ENCODE data around the gene ZNF248. TPM values are rescaled to one million over a fixed set of nuclear protein-coding genes. Genes with fewer than 3 reads are reported as not detected.
"Not testable (repeated sequence)": the region's sequence is repeated elsewhere in the genome, so short reads cannot be mapped to it uniquely, and the experiment has no call there.

Gene ZNF248
- total and polyA plus RNA-seq, 4 donors = 1.8 to 7.9 (median 4.4) TPM

- Histone ChIP-seq H3K9me3 (ENCODE audit: control insufficient read depth in 4 of 4, low read length in 3 of 4) (no peaks in the 10 kb centered on the region), H3K4me1 (ENCODE audit: control insufficient read depth in 4 of 4, insufficient read depth in 4 of 4, low read length in 3 of 4) (no peaks in the 10 kb centered on the region), H3K27me3 (ENCODE audit: control insufficient read depth in 4 of 4, insufficient read depth in 4 of 4, low read length in 3 of 4) (no peaks in the 10 kb centered on the region), H3K27ac (ENCODE audit: low read depth in 1 of 2, low read length in 2 of 2) (no peak overlapping the region), H3K9ac (ENCODE audit: low read depth in 1 of 2, low read length in 2 of 2) (no peak overlapping the region), H3K4me3 (ENCODE audit: low read depth in 1 of 3, low read length in 3 of 3) (no peak overlapping the region), H3K36me3 (ENCODE audit: control insufficient read depth in 4 of 4, insufficient read depth in 3 of 4, low read depth in 1 of 4, low read length in 3 of 4) (no peaks in the 10 kb centered on the region)
- DNase-seq (ENCODE audit: low spot score) = no peak
- WGBS = 82% methylated on average over 5 of the region's 5 CpGs
- TF ChIP-seq EGR1 (IDR thresholded peaks at IDR 0.05; ENCODE audit: low read depth in 2 of 2) (no peak), FOXA2 (IDR thresholded peaks at IDR 0.05) (no peak), HNF4G (IDR thresholded peaks at IDR 0.05) (no peak), HNF4A (conservative IDR thresholded peaks at IDR 0.05) (no peak), TAF1 (conservative IDR thresholded peaks at IDR 0.05) (no peak), GABPA (IDR thresholded peaks at IDR 0.05 in 1 of 2, conservative IDR thresholded peaks at IDR 0.05 in 1 of 2) (no peak), FOXA1 (IDR thresholded peaks at IDR 0.05) (no peak), RXRA (IDR thresholded peaks at IDR 0.05) (no peak)
- TF ChIP-seq, protein P1, sequence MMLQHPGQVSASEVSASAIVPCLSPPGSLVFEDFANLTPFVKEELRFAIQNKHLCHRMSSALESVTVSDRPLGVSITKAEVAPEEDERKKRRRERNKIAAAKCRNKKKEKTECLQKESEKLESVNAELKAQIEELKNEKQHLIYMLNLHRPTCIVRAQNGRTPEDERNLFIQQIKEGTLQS (IDR thresholded peaks at IDR 0.05) = no peak
- TF ChIP-seq, protein P2, sequence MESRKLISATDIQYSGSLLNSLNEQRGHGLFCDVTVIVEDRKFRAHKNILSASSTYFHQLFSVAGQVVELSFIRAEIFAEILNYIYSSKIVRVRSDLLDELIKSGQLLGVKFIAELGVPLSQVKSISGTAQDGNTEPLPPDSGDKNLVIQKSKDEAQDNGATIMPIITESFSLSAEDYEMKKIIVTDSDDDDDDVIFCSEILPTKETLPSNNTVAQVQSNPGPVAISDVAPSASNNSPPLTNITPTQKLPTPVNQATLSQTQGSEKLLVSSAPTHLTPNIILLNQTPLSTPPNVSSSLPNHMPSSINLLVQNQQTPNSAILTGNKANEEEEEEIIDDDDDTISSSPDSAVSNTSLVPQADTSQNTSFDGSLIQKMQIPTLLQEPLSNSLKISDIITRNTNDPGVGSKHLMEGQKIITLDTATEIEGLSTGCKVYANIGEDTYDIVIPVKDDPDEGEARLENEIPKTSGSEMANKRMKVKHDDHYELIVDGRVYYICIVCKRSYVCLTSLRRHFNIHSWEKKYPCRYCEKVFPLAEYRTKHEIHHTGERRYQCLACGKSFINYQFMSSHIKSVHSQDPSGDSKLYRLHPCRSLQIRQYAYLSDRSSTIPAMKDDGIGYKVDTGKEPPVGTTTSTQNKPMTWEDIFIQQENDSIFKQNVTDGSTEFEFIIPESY (IDR thresholded peaks at IDR 0.05) = no peak
- TF ChIP-seq, protein P3, sequence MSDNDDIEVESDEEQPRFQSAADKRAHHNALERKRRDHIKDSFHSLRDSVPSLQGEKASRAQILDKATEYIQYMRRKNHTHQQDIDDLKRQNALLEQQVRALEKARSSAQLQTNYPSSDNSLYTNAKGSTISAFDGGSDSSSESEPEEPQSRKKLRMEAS (IDR thresholded peaks at IDR 0.05) = no peak
Observed at GRCh38 chr10:37741831-37742230, 115.6 kb downstream of the ZNF248 start.

GRCh38 chr10:37739181-37739580, 118.2 kb downstream of the ZNF248 start:
- WGBS = 80% methylated on average over 3 of the region's 3 CpGs
- no peaks in the 10 kb centered on the region for H3K36me3 ChIP-seq (ENCODE audit: control insufficient read depth in 4 of 4, insufficient read depth in 3 of 4, low read depth in 1 of 4, low read length in 3 of 4)
- H3K9me3 ChIP-seq (ENCODE audit: control insufficient read depth in 4 of 4, low read length in 3 of 4) = no peaks in the 10 kb centered on the region
- TF ChIP-seq REST (IDR thresholded peaks at IDR 0.05) (no peak), TAF1 (conservative IDR thresholded peaks at IDR 0.05) (no peak)
- TF ChIP-seq, protein P4, sequence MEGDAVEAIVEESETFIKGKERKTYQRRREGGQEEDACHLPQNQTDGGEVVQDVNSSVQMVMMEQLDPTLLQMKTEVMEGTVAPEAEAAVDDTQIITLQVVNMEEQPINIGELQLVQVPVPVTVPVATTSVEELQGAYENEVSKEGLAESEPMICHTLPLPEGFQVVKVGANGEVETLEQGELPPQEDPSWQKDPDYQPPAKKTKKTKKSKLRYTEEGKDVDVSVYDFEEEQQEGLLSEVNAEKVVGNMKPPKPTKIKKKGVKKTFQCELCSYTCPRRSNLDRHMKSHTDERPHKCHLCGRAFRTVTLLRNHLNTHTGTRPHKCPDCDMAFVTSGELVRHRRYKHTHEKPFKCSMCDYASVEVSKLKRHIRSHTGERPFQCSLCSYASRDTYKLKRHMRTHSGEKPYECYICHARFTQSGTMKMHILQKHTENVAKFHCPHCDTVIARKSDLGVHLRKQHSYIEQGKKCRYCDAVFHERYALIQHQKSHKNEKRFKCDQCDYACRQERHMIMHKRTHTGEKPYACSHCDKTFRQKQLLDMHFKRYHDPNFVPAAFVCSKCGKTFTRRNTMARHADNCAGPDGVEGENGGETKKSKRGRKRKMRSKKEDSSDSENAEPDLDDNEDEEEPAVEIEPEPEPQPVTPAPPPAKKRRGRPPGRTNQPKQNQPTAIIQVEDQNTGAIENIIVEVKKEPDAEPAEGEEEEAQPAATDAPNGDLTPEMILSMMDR (IDR thresholded peaks at IDR 0.05; ENCODE audit: low read depth, low read length, missing input control) = no peak
- no peak overlapping the region for H3K9ac ChIP-seq (ENCODE audit: low read depth in 1 of 2, low read length in 2 of 2)
- H3K4me3 ChIP-seq (ENCODE audit: low read depth in 1 of 3, low read length in 3 of 3) = no peak overlapping the region
- H3K27ac ChIP-seq (ENCODE audit: low read depth in 1 of 2, low read length in 2 of 2) = no peak overlapping the region
- no peak for DNase-seq (ENCODE audit: low spot score)
- H3K27me3 ChIP-seq (ENCODE audit: control insufficient read depth in 4 of 4, insufficient read depth in 4 of 4, low read length in 3 of 4) = no peaks in the 10 kb centered on the region
- no peaks in the 10 kb centered on the region for H3K4me1 ChIP-seq (ENCODE audit: control insufficient read depth in 4 of 4, insufficient read depth in 4 of 4, low read length in 3 of 4)

- WGBS = 88% methylated on average over 16 of the region's 16 CpGs
- not testable (repeated sequence) for H3K27ac ChIP-seq (ENCODE audit: low read depth in 1 of 2, low read length in 2 of 2); H3K9ac ChIP-seq (ENCODE audit: low read depth in 1 of 2, low read length in 2 of 2); DNase-seq (ENCODE audit: low spot score); H3K4me1 ChIP-seq (ENCODE audit: control insufficient read depth in 4 of 4, insufficient read depth in 4 of 4, low read length in 3 of 4); H3K4me3 ChIP-seq (ENCODE audit: low read depth in 1 of 3, low read length in 3 of 3); H3K9me3 ChIP-seq (ENCODE audit: control insufficient read depth in 4 of 4, low read length in 3 of 4); H3K36me3 ChIP-seq (ENCODE audit: control insufficient read depth in 4 of 4, insufficient read depth in 3 of 4, low read depth in 1 of 4, low read length in 3 of 4); H3K27me3 ChIP-seq (ENCODE audit: control insufficient read depth in 4 of 4, insufficient read depth in 4 of 4, low read length in 3 of 4)
Observed at GRCh38 chr10:37738241-37738640, 119.2 kb downstream of the ZNF248 start.
